GM19455 (cell line): ENCODE results near the gene GPAM.
"Not testable (repeated sequence)": the region's sequence is repeated elsewhere in the genome, so short reads cannot be mapped to it uniquely, and the experiment has no call there.

Experiments
- ATAC-seq: cut with Tn5 transposase; IDR thresholded peaks from one replicate; pipeline ENCODE4 v1.9.1; 2021; ENCODE audit not compliant: unreplicated experiment

Gene GPAM, protein sequence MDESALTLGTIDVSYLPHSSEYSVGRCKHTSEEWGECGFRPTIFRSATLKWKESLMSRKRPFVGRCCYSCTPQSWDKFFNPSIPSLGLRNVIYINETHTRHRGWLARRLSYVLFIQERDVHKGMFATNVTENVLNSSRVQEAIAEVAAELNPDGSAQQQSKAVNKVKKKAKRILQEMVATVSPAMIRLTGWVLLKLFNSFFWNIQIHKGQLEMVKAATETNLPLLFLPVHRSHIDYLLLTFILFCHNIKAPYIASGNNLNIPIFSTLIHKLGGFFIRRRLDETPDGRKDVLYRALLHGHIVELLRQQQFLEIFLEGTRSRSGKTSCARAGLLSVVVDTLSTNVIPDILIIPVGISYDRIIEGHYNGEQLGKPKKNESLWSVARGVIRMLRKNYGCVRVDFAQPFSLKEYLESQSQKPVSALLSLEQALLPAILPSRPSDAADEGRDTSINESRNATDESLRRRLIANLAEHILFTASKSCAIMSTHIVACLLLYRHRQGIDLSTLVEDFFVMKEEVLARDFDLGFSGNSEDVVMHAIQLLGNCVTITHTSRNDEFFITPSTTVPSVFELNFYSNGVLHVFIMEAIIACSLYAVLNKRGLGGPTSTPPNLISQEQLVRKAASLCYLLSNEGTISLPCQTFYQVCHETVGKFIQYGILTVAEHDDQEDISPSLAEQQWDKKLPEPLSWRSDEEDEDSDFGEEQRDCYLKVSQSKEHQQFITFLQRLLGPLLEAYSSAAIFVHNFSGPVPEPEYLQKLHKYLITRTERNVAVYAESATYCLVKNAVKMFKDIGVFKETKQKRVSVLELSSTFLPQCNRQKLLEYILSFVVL

DNA sequence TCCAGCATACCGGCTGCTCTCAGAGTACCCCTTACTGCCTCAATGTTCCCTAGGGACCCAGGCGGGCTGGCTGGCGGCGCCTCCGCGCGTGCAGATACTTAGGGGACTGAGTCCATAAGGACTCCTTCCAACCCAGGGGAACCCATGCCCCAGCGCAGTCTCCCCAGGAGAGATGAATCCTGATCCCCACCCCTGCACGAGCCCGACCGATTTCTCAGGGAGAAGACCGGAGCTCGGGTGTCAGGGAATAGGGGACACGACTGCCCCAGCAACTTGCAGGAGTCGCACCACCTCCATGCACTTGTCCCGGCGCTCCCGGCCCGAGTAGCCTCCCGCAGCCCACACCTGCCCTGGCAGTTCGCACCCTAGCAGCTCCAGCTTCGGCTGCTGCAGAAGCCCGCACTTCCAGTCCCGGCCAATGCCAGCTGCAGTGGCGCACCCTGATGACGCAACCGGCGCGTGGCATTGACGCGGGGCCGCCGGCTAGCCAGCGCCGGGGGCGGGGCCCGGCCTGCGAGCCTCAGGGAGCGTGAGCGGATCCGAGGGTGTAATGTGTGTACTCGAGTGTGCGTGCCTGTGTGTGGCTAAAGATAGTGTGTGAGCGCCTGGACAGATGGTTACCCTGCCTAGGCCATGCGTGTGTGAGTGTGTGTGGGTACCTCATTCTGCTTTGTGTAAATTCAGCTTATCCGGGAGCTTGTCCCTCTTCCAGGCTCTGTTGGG, at the start of gene GPAM:
TSS of gene GPAM (minus strand) at position 437 of the 723 bp plus-strand sequence. CDS start 1,981 bp downstream, outside the sequence.
- peak; percentile 93 for ATAC-seq

DNA sequence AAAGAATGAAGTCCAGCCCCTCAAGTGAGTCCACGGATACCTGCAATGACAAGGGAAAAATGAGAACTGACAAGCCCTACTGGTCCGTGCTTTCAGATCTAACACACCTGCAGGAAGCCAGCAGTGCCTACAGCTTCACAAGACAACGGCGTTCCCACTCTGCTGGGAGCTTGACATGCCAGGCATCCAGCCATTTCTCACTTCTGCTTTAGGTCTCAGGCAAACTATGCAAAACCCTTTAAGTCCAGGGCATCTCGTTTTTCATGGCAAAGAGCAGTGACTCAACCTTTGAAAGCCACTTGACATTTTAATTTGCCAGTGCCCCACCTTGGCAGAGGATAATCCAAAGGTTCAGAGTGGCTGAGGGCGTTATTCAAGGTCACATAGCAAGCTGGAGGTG, 49.1 kb upstream of the GPAM start:
- no peak for ATAC-seq

DNA sequence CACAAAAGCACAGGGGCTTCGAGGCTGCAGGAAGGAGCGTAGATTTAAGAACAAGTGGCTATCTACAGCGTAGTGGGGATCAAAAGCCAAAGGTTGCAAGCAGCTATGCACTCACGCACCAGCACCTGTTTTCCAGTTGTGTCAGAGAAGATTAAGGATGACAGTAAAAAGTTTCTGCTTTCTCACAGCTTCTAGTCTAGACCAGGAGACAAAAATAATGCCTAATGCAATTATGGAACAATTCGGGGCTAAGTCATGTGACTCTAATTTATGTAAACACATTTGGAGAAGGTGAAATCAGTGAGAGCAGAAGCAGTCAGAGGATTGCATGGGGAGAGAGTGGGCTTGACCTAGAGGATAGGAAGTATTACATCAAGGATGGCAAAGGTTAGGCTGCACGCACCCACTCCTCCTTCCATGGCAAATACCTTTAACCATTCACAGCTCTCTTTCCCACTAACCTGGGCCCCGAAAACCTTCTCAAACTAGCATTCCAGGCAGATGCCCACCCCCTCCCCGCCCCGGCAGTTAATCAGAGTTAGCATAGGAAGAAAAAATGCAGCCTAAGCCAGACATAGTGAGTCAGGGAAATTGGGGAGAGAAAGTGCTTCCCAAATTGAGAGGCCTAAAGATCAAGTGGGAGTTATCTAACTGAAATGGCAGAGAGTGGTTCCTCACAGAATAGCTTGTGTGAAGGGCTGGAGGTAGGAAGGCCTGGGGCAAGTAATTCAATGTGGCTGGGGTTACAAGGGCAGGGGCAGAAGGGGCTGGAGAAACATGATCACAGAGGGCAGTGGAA, 48.2 kb upstream of the GPAM start:
- no peak for ATAC-seq

- no peak for ATAC-seq
Measured at GRCh38 chr10:112230325-112230988, 46.9 kb upstream of the GPAM start.

DNA sequence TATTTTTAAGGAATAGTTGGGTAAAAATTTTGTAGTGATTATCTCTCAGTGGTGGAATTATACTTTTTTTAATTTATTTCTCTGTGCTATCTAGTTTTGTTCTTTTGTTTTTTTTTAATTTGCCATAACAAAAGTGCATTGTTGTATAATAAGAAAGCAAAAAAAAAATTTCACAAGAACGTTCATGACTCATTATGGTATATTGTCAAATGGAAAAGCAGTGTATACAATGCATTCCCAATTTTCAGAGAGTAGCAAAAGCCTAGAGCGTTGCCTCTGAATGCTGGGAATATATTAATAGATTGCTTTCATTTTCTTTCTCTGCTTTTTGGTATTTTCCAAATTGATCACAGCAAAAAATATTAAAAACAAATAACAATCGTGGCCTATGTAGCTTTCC, 46.3 kb upstream of the GPAM start:
- no peak for ATAC-seq

GRCh38 chr10:112229096-112229495, 45.5 kb upstream of the GPAM start:
- no peak for ATAC-seq

DNA sequence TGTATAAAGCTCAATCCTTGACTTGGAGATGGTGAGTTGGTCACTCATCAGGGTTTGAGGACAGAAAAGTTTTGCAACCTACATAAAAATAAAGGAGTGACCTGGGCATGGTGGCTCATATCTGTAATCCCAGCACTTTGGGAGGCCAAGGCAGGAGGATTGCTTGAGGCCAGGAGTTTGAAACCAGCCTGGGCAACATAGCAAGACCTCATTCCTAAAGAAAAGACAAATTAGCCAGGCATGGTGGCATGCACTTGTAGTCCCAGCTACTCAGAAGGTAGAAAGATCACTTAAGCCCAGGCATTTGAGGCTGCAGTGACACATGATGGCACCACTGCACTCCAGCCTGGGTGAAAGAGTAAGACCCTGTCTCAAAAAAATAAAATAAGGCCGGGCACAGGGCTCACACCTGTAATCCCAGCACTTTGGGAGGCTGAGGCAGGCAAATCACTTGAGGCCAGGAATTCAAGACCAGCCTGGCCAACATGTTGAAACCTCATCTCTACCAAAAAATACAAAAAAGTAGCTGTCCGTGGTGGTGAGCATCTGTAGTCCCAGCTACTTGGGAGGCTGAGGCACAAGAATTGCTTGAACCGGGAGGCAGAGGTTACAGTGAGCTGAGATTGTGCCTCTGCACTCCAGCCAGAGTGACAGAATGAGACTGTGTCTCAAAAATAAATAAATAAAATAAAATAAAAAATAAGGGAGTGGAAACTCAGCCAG, 45.0 kb upstream of the GPAM start:
- ATAC-seq, result not testable (repeated sequence)

DNA sequence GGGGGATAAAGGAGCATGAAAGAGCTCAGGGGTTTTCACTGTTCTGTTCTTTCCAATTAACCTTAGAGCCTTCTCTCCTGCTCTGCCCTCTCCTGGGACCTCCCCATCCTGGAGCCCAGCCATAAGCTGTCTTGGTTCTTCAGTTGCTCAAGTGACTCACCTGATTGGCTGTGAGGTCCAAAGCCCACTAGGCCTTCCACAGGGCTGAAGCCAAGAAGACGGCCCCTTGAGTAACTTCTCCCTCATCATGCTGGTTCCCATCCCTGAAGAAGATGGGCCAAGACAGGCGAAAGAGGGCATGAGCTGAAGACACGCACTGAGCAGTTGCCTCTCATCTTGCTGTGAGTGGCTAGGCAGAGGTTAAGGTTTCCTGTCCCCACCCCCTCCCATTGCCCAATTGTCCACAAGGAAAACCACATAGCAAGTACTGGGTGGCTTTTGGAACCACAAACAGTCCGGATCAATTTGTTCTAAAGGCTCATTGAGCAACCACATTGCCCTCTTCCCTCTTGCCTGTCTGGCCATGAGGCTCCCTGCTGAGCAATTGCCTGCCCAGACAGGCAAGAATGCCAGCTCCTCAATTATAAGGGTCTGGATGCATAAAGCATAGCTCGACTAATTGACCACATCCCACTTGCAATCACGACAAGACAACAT, 43.9 kb upstream of the GPAM start:
- ATAC-seq, result no peak

- ATAC-seq, result no peak
Measured at GRCh38 chr10:112226439-112227248, 43.1 kb upstream of the GPAM start.

GRCh38 chr10:112225771-112226438, 42.3 kb upstream of the GPAM start:
- ATAC-seq, result no peak

- no peak for ATAC-seq
Measured at GRCh38 chr10:112224933-112225529, 41.5 kb upstream of the GPAM start.

GRCh38 chr10:112223725-112224124, 40.2 kb upstream of the GPAM start:
- no peak for ATAC-seq

DNA sequence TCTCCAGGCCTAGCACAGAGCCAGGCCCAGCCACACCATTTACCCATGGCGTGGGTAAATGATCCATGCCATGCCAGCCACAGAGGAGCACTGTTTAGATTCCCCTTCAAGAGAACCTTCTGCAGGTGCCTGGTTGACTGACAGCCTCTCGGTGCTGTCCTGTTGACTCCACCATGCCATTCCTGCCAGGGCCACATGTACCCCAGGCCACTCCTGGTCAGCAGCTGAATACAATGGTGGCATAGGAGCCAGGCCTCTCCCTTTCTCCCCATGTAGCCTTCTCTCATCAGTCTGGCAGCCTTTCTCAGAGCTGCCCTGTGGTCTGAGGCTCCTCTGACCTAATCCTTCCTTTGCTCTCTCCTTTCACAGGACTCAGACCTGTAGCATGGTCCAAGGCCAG, 39.2 kb upstream of the GPAM start:
- ATAC-seq, result no peak

- ATAC-seq, result no peak
Measured at GRCh38 chr10:112221545-112221944, 38.0 kb upstream of the GPAM start.

DNA sequence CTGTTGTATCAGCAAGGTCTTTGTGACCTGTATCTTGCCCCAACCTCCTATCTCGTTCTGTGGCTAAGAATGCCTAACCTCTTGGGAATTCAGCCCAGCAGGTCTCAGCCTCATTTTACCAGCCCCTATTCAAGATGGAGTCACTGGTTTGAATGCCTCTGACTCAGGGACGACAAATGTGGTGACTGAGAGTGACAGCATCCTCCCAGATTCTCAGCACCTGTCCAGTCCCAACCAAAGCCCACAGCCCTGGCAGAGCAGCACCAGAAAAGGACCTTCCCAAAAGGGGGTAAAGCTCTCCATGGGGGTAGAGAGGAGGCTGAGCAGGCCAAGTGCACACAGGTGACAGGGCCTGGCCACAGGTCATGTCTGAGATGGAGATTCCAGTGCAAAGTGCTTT, 35.4 kb upstream of the GPAM start:
- ATAC-seq, result no peak

DNA sequence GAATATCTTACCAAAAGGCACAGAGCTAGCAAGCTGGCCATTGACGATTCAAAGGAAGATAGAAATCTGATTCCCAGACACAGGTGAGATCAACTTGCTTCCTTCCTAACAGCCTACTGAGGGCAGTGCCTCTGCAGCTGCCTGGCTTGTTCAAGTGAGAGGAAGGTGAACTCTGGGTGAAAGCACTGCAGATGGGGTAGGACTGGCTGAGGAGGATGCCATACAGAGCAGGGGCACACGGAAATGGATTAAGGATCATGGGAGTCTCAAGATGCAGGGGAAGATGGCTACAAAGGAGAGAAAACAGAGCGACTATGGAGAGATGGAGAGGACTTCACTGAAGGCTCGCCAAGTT, 34.4 kb upstream of the GPAM start:
- no peak for ATAC-seq

DNA sequence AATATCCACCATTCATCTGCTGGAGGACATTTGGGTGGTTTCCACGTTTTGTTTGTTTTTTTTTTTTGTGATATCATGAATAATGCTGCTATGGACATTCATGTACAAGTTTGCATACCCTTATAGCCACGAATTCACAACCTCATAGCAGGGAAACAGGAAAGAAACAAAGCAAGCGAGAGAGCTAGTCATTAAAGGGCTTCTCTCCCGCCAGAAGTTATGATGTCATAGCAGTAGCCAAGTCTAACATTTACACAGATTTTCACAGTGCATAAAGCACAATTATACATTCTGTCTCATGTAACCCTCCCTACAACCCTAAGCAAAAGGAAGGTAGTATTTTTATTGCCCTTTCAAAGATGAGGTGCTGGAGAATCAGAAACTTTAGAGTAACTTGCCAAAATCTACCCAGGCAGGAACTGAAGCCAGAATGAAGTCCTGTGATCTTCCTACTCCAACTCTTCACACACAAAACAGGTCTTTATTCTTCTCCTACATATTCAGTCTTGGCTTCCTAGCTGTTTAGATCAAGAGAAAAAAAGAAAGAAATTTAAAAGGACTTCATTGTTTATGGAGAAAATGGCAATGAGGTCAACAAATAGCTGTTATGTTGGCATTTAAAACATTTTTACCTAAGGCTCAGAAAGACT, 33.9 kb upstream of the GPAM start:
- ATAC-seq, result no peak
